PFSK-1 (cell line): ENCODE results near the gene PARD6G.

Source experiments
- POLR2AphosphoS5 ChIP-seq: IDR thresholded peaks from 2 replicates; pipeline ENCODE4 v1.6.1; 2012; ENCODE audit warnings: low read depth, mild to moderate bottlenecking, control low read depth, low read length, moderate library complexity
- REST ChIP-seq, 2 experiments: IDR thresholded peaks; 2 replicates each; pipeline versions ENCODE4 v1.6.1 to v1.8.0; 2011 to 2012; ENCODE audit warnings: low read depth in 2 of 2, low read length in 2 of 2, control low read depth in 1 of 2, inconsistent platforms in 1 of 2, mild to moderate bottlenecking in 1 of 2, moderate library complexity in 1 of 2; ENCODE audit not compliant: insufficient read depth in 1 of 2
- TAF1 ChIP-seq: IDR thresholded peaks from 2 replicates; pipeline ENCODE4 v1.6.1; 2012; ENCODE audit warnings: low read length, control low read depth, borderline replicate concordance; ENCODE audit not compliant: insufficient read depth

- TF ChIP-seq REST (IDR thresholded peaks at IDR 0.05; ENCODE audit: insufficient read depth in 1 of 2, low read depth in 2 of 2, low read length in 2 of 2) (no peak), POLR2AphosphoS5 (no peak), TAF1 (no peak)
These were observed 49.8 kb downstream of the PARD6G start for GRCh38 chr18:80197528-80197927.
